MM.1S (cell line): ENCODE data around the gene GALM.

Source experiments
- DNase-seq: peaks from one replicate; pipeline ENCODE4 v3.0.0-alpha.2; 2015
- H2AFZ ChIP-seq: fragments of 300-600 bp; sonication (generic); 2 replicates; pipeline ENCODE4 v1.6.0; 2016; ENCODE audit warnings: antibody characterized with exemption, low read length
- H3F3A ChIP-seq: fragments of 300-600 bp; sonication (generic); 2 replicates; pipeline ENCODE4 v1.6.1; 2016; ENCODE audit warnings: mild to moderate bottlenecking, antibody characterized with exemption, low read length, moderate library complexity, mixed read lengths; ENCODE audit not compliant: insufficient read depth
- H3K27ac ChIP-seq: fragments of 300-600 bp; sonication (generic); 2 replicates; pipeline ENCODE4 v1.5.1; 2016; ENCODE audit warnings: mild to moderate bottlenecking, low read length
- H3K27me3 ChIP-seq: fragments of 300-600 bp; sonication (generic); replicated peaks from 2 replicates; pipeline ENCODE4 v1.6.0; 2016; ENCODE audit warnings: low read length; ENCODE audit not compliant: insufficient read depth
- H3K36me3 ChIP-seq: fragments of 300-600 bp; sonication (generic); replicated peaks from 2 replicates; pipeline ENCODE4 v1.6.1; 2016; ENCODE audit warnings: mild to moderate bottlenecking, low read length, mixed read lengths; ENCODE audit not compliant: insufficient read depth
- H3K4me1 ChIP-seq: fragments of 300-600 bp; sonication (generic); 2 replicates; pipeline ENCODE4 v1.6.1; 2016; ENCODE audit warnings: low read length, mixed read lengths
- H3K4me2 ChIP-seq: fragments of 300-600 bp; sonication (generic); 2 replicates; pipeline ENCODE4 v1.6.0; 2016; ENCODE audit warnings: low read depth, low read length
- H3K4me3 ChIP-seq: fragments of 300-600 bp; sonication (generic); 2 replicates; pipeline ENCODE4 v1.5.1; 2016; ENCODE audit warnings: low read length, mixed read lengths
- H3K79me2 ChIP-seq: fragments of 300-600 bp; sonication (generic); 2 replicates; pipeline ENCODE4 v1.6.1; 2016; ENCODE audit warnings: mixed run types, low read length, mixed read lengths
- H3K9ac ChIP-seq: fragments of 300-600 bp; sonication (generic); 2 replicates; pipeline ENCODE4 v1.6.1; 2016; ENCODE audit warnings: low read length, mixed read lengths
- H3K9me2 ChIP-seq: fragments of 300-600 bp; sonication (generic); replicated peaks from 2 replicates; pipeline ENCODE4 v1.6.1; 2016; ENCODE audit warnings: mild to moderate bottlenecking, low read length, mixed read lengths; ENCODE audit not compliant: insufficient read depth
- H3K9me3 ChIP-seq: fragments of 300-600 bp; sonication (generic); replicated peaks from 2 replicates; pipeline ENCODE4 v1.6.1; 2016; ENCODE audit warnings: mild to moderate bottlenecking, low read length, mixed read lengths; ENCODE audit not compliant: insufficient read depth
- H4K20me1 ChIP-seq: fragments of 300-600 bp; sonication (generic); 2 replicates; pipeline ENCODE4 v1.6.1; 2016; ENCODE audit warnings: mild to moderate bottlenecking, low read length, moderate library complexity, mixed read lengths; ENCODE audit not compliant: insufficient read depth
- EZH2 ChIP-seq: fragments of 300-600 bp; sonication (generic); optimal IDR thresholded peaks from 2 replicates; pipeline ENCODE3; 2017; ENCODE audit warnings: low read depth, mild to moderate bottlenecking, antibody characterized with exemption, low read length, mixed read lengths
- EZH2phosphoT487 ChIP-seq: fragments of 300-600 bp; sonication (generic); IDR thresholded peaks from 2 replicates; pipeline ENCODE4 v1.6.1; 2018; ENCODE audit warnings: antibody characterized with exemption, low read length
- TF ChIP-seq, protein P1 (sequence below): fragments of 300-600 bp; sonication (generic); IDR thresholded peaks from 2 replicates; pipeline ENCODE4 v1.5.1; 2016; ENCODE audit warnings: antibody characterized with exemption, low read length, mixed read lengths

GALM gene

DNA sequence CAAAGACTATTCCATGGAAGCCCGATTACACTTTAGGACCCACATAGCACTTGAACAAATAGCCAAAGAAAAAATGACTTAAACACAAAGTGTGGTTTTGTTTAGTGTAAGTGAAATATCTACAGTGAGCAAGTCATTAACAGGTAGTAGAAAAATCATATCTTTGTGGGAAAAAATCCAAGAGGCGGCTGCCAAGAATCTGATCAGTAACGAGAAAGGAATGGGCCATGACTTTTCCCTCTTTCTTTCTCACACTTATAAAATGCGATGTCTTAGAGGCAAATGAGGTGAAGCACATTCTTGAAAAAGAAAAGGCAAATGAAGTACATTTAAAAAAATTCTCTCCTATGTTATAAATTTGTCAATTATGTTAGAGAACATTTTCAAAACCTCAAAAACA, 99.2 kb downstream of the GALM start:
- no peak overlapping the region for H3K27ac ChIP-seq
- no peaks in the 10 kb centered on the region for H3K27me3 ChIP-seq
- H3K79me2 ChIP-seq, result no peaks in the 10 kb centered on the region
- no peaks in the 10 kb centered on the region for H4K20me1 ChIP-seq
- no peak overlapping the region for H3K4me3 ChIP-seq
- H3K4me1 ChIP-seq, result no peaks in the 10 kb centered on the region
- H3K4me2 ChIP-seq, result no peak overlapping the region
- H3K36me3 ChIP-seq, result no peaks in the 10 kb centered on the region
- H3K9me3 ChIP-seq, result no peaks in the 10 kb centered on the region
- DNase-seq, result no peak
- H3K9me2 ChIP-seq, result no peaks in the 10 kb centered on the region
- H3K9ac ChIP-seq, result no peak overlapping the region
- TF ChIP-seq EZH2 (no peak), EZH2phosphoT487 (no peak)
- TF ChIP-seq, protein P1, sequence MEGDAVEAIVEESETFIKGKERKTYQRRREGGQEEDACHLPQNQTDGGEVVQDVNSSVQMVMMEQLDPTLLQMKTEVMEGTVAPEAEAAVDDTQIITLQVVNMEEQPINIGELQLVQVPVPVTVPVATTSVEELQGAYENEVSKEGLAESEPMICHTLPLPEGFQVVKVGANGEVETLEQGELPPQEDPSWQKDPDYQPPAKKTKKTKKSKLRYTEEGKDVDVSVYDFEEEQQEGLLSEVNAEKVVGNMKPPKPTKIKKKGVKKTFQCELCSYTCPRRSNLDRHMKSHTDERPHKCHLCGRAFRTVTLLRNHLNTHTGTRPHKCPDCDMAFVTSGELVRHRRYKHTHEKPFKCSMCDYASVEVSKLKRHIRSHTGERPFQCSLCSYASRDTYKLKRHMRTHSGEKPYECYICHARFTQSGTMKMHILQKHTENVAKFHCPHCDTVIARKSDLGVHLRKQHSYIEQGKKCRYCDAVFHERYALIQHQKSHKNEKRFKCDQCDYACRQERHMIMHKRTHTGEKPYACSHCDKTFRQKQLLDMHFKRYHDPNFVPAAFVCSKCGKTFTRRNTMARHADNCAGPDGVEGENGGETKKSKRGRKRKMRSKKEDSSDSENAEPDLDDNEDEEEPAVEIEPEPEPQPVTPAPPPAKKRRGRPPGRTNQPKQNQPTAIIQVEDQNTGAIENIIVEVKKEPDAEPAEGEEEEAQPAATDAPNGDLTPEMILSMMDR, result no peak
- no peak overlapping the region for H2AFZ ChIP-seq
- H3F3A ChIP-seq, result no peaks in the 10 kb centered on the region

DNA sequence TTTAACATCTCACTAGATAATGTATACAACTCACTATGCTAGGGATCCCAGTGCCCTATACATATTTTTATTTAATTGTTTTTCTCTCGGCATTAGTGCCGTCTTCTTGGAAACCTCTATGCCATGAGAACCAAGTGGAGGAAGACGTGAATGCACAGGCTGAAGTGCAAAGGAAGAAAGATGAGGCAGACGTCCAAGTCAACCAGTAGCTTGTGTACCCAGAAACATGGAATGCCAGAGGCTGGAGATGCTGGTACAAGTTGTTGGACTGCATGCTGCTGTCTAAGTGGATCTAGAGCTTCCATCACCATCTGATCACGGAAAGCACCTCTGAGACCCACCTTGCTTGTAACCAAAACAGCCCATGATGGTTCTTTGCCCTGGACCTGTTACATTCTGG, 99.6 kb downstream of the GALM start:
- TF ChIP-seq EZH2 (no peak), EZH2phosphoT487 (no peak)
- TF ChIP-seq, protein P1, result no peak
- Histone ChIP-seq H3F3A (no peaks in the 10 kb centered on the region), H3K4me3 (no peak overlapping the region), H3K27ac (no peak overlapping the region), H3K9me3 (no peaks in the 10 kb centered on the region), H3K4me1 (no peaks in the 10 kb centered on the region), H4K20me1 (no peaks in the 10 kb centered on the region), H3K9me2 (no peaks in the 10 kb centered on the region), H2AFZ (no peak overlapping the region), H3K4me2 (no peak overlapping the region), H3K36me3 (no peaks in the 10 kb centered on the region), H3K9ac (no peak overlapping the region), H3K79me2 (no peaks in the 10 kb centered on the region), H3K27me3 (no peaks in the 10 kb centered on the region)
- no peak for DNase-seq

DNA sequence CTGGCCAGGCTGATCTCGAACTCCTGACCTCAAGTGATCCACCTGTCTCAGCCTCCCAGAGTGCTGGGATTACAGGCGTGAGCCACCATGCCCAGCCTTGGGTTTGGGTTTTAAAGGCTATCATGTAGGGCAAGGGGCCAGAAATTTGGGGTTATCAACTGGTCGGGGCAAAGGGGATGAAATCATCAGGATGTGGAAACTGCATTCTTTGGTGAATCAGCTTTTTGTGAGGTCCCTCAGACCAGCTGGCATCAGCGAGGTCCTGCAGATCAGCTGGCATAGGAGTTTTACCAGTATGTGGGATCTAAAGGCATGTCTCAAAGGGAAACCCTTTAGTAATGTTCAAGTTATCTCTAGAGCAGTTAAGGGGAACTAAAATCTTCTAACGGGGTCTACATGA, 105.7 kb downstream of the GALM start:
- no peak for DNase-seq
- TF ChIP-seq EZH2 (no peak), EZH2phosphoT487 (no peak)
- TF ChIP-seq, protein P1, result no peak
- Histone ChIP-seq H3K27me3 (no peaks in the 10 kb centered on the region), H3F3A (no peaks in the 10 kb centered on the region), H3K36me3 (no peaks in the 10 kb centered on the region), H3K79me2 (no peaks in the 10 kb centered on the region), H3K4me3 (no peak overlapping the region), H4K20me1 (no peaks in the 10 kb centered on the region), H3K4me1 (no peaks in the 10 kb centered on the region), H3K4me2 (no peak overlapping the region), H2AFZ (no peak overlapping the region), H3K27ac (no peak overlapping the region), H3K9me3 (no peaks in the 10 kb centered on the region), H3K9ac (no peak overlapping the region), H3K9me2 (no peaks in the 10 kb centered on the region)
